ENCODE data around the gene SLC36A1. TPM values are rescaled to one million over a fixed set of nuclear protein-coding genes. Genes with fewer than 3 reads are reported as not detected.

SLC36A1 gene
- total RNA-seq, 2 donors from 2014 or later, result 5.9 to 6.0 TPM

GRCh38 chr5:151431666-151432065 lies 15.7 kb upstream of the SLC36A1 start:
- H3K27ac Mint-ChIP-seq, result no peak overlapping the region
- no peaks in the 10 kb centered on the region for H3K9me3 ChIP-seq (ENCODE audit: control insufficient read depth, low read length, poor library complexity, severe bottlenecking)
- peaks cover 30% of the 10 kb centered on the region for H3K27me3 Mint-ChIP-seq
- no peak overlapping the region for H3K4me3 Mint-ChIP-seq
- H3K4me1 Mint-ChIP-seq, result no peaks in the 10 kb centered on the region
- no peak for ATAC-seq
- no peak for DNase-seq
- H3K36me3 Mint-ChIP-seq (ENCODE audit: low read depth), result no peaks in the 10 kb centered on the region

- DNase-seq, result no peak
- no peaks in the 10 kb centered on the region for H3K9me3 ChIP-seq (ENCODE audit: control insufficient read depth, low read length, poor library complexity, severe bottlenecking)
- Mint-ChIP-seq H3K36me3 (ENCODE audit: low read depth) (no peaks in the 10 kb centered on the region), H3K4me1 (no peaks in the 10 kb centered on the region), H3K27ac (no peak overlapping the region), H3K27me3 (peaks cover 28% of the 10 kb centered on the region), H3K4me3 (no peak overlapping the region)
- no peak for ATAC-seq
Observed at GRCh38 chr5:151432210-151432609, 15.2 kb upstream of the SLC36A1 start.

GRCh38 chr5:151434570-151435237 lies 12.7 kb upstream of the SLC36A1 start:
- Mint-ChIP-seq H3K4me3 (no peak overlapping the region), H3K27ac (no peak overlapping the region), H3K4me1 (no peaks in the 10 kb centered on the region), H3K27me3 (peaks cover 36% of the 10 kb centered on the region), H3K36me3 (ENCODE audit: low read depth) (no peaks in the 10 kb centered on the region)
- DNase-seq (no peak), ATAC-seq (no peak)
- no peaks in the 10 kb centered on the region for H3K9me3 ChIP-seq (ENCODE audit: control insufficient read depth, low read length, poor library complexity, severe bottlenecking)

GRCh38 chr5:151448038-151448985 lies 909 bp downstream of the SLC36A1 start:
- peak; percentile 15 for ATAC-seq
- Mint-ChIP-seq H3K4me3 (peak overlapping the region; percentile 98), H3K27me3 (peaks cover 24% of the 10 kb centered on the region), H3K4me1 (peaks cover 21% of the 10 kb centered on the region), H3K27ac (peak overlapping the region; percentile 74), H3K36me3 (ENCODE audit: low read depth) (peaks cover 2% of the 10 kb centered on the region)
- no peak for DNase-seq
- H3K9me3 ChIP-seq (ENCODE audit: control insufficient read depth, low read length, poor library complexity, severe bottlenecking), result no peaks in the 10 kb centered on the region

- no peak for DNase-seq
- no peak overlapping the region for H3K27ac Mint-ChIP-seq
- no peak overlapping the region for H3K4me3 Mint-ChIP-seq
- peaks cover 16% of the 10 kb centered on the region for H3K27me3 Mint-ChIP-seq
- H3K36me3 Mint-ChIP-seq (ENCODE audit: low read depth), result peaks cover 2% of the 10 kb centered on the region
- peaks cover 23% of the 10 kb centered on the region for H3K4me1 Mint-ChIP-seq
- ATAC-seq, result no peak
- H3K9me3 ChIP-seq (ENCODE audit: control insufficient read depth, low read length, poor library complexity, severe bottlenecking), result no peaks in the 10 kb centered on the region
Observed at GRCh38 chr5:151449297-151449696, 1.9 kb downstream of the SLC36A1 start.

GRCh38 chr5:151449839-151450238 lies 2.4 kb downstream of the SLC36A1 start:
- H3K9me3 ChIP-seq (ENCODE audit: control insufficient read depth, low read length, poor library complexity, severe bottlenecking), result no peaks in the 10 kb centered on the region
- H3K36me3 Mint-ChIP-seq (ENCODE audit: low read depth), result peaks cover 2% of the 10 kb centered on the region
- H3K27ac Mint-ChIP-seq, result no peak overlapping the region
- H3K27me3 Mint-ChIP-seq, result peaks cover 15% of the 10 kb centered on the region
- peaks cover 23% of the 10 kb centered on the region for H3K4me1 Mint-ChIP-seq
- no peak overlapping the region for H3K4me3 Mint-ChIP-seq
- DNase-seq, result no peak
- no peak for ATAC-seq

- peaks cover 23% of the 10 kb centered on the region for H3K4me1 Mint-ChIP-seq
- no peaks in the 10 kb centered on the region for H3K9me3 ChIP-seq (ENCODE audit: control insufficient read depth, low read length, poor library complexity, severe bottlenecking)
- ATAC-seq (no peak), DNase-seq (no peak)
- peaks cover 8% of the 10 kb centered on the region for H3K27me3 Mint-ChIP-seq
- no peak overlapping the region for H3K4me3 Mint-ChIP-seq
- peaks cover 2% of the 10 kb centered on the region for H3K36me3 Mint-ChIP-seq (ENCODE audit: low read depth)
- H3K27ac Mint-ChIP-seq, result no peak overlapping the region
Observed at GRCh38 chr5:151450605-151451004, 3.2 kb downstream of the SLC36A1 start.

- Mint-ChIP-seq H3K4me1 (peaks cover 23% of the 10 kb centered on the region), H3K36me3 (ENCODE audit: low read depth) (peaks cover 2% of the 10 kb centered on the region), H3K4me3 (no peak overlapping the region), H3K27me3 (no peaks in the 10 kb centered on the region), H3K27ac (no peak overlapping the region)
- H3K9me3 ChIP-seq (ENCODE audit: control insufficient read depth, low read length, poor library complexity, severe bottlenecking), result no peaks in the 10 kb centered on the region
- no peak for DNase-seq
- no peak for ATAC-seq
Observed at GRCh38 chr5:151451626-151452520, 4.5 kb downstream of the SLC36A1 start.

- Mint-ChIP-seq H3K4me3 (no peak overlapping the region), H3K27me3 (no peaks in the 10 kb centered on the region), H3K27ac (no peak overlapping the region), H3K4me1 (peaks cover 10% of the 10 kb centered on the region), H3K36me3 (ENCODE audit: low read depth) (no peaks in the 10 kb centered on the region)
- no peaks in the 10 kb centered on the region for H3K9me3 ChIP-seq (ENCODE audit: control insufficient read depth, low read length, poor library complexity, severe bottlenecking)
- ATAC-seq (no peak), DNase-seq (no peak)
Observed at GRCh38 chr5:151454166-151454565, 6.8 kb downstream of the SLC36A1 start.

- no peaks in the 10 kb centered on the region for H3K9me3 ChIP-seq (ENCODE audit: control insufficient read depth, low read length, poor library complexity, severe bottlenecking)
- H3K4me1 Mint-ChIP-seq, result peaks cover 4% of the 10 kb centered on the region
- no peak overlapping the region for H3K4me3 Mint-ChIP-seq
- no peaks in the 10 kb centered on the region for H3K27me3 Mint-ChIP-seq
- no peak overlapping the region for H3K27ac Mint-ChIP-seq
- H3K36me3 Mint-ChIP-seq (ENCODE audit: low read depth), result no peaks in the 10 kb centered on the region
- ATAC-seq (no peak), DNase-seq (no peak)
Observed at GRCh38 chr5:151454889-151455288, 7.5 kb downstream of the SLC36A1 start.

- ATAC-seq (no peak), DNase-seq (no peak)
- Mint-ChIP-seq H3K4me3 (no peak overlapping the region), H3K27ac (no peak overlapping the region), H3K4me1 (peaks cover 4% of the 10 kb centered on the region), H3K27me3 (no peaks in the 10 kb centered on the region), H3K36me3 (ENCODE audit: low read depth) (peaks cover 2% of the 10 kb centered on the region)
- no peaks in the 10 kb centered on the region for H3K9me3 ChIP-seq (ENCODE audit: control insufficient read depth, low read length, poor library complexity, severe bottlenecking)
Observed at GRCh38 chr5:151456321-151456940, 9.0 kb downstream of the SLC36A1 start.

- ATAC-seq, result no peak
- peaks cover 2% of the 10 kb centered on the region for H3K36me3 Mint-ChIP-seq (ENCODE audit: low read depth)
- no peaks in the 10 kb centered on the region for H3K27me3 Mint-ChIP-seq
- DNase-seq, result no peak
- H3K27ac Mint-ChIP-seq, result no peak overlapping the region
- no peaks in the 10 kb centered on the region for H3K9me3 ChIP-seq (ENCODE audit: control insufficient read depth, low read length, poor library complexity, severe bottlenecking)
- H3K4me1 Mint-ChIP-seq, result peaks cover 4% of the 10 kb centered on the region
- H3K4me3 Mint-ChIP-seq, result no peak overlapping the region
Observed at GRCh38 chr5:151458314-151458713, 10.9 kb downstream of the SLC36A1 start.
